Erythroblast (primary cell): ENCODE data around the gene QKI.

Source experiments
- DNase-seq, 2 experiments: peaks; one replicate each; lab custom pipeline; 2025; lab: John Stamatoyannopoulos, UW
- GATA1 ChIP-seq: IDR thresholded peaks from 2 replicates; pipeline ENCODE4 v1.6.1; 2011; ENCODE audit warnings: low read depth, mild to moderate bottlenecking, control low read depth, low read length, moderate library complexity
- POLR2A ChIP-seq: IDR thresholded peaks from 2 replicates; pipeline ENCODE4 v1.6.1; 2011; ENCODE audit warnings: mild to moderate bottlenecking, low read length

The QKI gene

DNA sequence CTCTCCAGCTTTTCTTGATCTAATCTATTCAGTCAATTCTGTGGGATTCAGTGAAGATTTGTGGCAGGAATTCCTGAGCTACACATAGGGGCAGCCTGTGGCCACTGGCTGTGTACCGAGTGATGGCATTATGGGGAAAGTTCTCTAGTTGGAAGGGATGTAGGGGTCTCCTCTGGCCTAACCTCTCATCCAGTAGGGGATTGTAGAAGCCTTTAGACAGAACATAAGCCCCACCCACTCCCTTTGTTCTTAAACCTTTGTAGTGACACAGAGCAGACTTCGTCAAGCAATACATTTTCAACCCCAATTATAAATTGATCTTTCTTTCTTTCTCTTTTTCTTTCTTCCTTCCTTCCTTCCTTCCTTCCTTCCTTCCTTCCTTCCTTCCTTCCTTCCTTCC lies 188.9 kb downstream of the QKI start:
- no peak for DNase-seq

DNA sequence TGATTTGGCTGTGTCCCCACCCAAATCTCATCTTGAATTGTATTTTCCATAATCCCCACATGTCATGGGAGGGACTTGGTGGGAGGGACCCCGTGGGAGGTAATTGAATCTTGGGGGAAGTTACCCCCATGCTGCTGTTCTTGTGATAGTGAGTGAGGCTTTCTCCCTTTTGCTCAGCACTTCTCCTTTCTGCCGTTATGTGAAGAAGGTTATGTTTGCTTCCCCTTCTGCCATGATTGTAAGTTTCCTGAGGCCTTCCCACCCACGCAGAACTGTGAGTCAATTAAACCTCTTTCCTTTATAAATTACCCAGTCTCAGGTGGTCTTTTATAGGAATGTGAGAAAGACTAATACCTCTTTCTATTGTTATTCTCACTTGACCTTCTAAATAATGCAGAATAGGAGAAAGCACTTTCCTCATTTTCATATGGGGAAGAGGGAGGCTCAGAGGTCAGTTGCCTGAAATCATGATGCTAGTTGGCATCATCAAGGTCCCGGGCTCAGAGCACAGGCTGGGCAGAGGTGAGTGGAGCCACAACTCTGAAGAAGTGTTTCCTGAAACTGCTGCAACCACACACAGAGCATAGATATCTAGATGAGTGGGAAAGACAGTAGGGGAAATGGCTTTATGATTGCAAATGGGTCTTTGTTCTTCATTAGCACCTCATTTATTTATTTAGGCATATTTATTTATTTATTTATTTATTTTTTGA lies 191.0 kb downstream of the QKI start:
- no peak for DNase-seq

More for the DNA sequence above, 188.9 kb downstream of the QKI start:
- no peak for TF ChIP-seq GATA1
- no peak for TF ChIP-seq POLR2A

DNA sequence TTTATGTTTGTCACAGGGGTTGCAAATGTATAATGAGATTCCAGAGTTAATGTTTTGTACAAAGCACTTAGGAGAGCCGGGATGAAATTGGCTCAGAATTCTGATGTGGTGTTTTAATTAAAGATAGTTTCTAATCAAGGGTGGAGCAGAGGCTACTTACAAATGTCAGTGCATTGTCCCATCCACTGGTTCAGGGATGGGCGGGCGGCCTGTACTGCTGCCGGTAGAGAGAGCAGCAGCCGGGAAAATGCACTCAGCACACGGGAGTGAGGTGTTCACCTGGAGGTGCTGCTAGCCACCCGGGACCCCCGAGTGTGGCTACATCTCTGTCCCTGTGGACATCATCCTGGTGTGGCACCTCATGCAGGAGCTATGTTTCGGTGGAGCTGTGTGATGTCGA lies 193.3 kb downstream of the QKI start:
- TF ChIP-seq GATA1 (no peak), POLR2A (no peak)
- no peak for DNase-seq

More for the DNA sequence above, 191.0 kb downstream of the QKI start:
- no peak for TF ChIP-seq POLR2A

DNA sequence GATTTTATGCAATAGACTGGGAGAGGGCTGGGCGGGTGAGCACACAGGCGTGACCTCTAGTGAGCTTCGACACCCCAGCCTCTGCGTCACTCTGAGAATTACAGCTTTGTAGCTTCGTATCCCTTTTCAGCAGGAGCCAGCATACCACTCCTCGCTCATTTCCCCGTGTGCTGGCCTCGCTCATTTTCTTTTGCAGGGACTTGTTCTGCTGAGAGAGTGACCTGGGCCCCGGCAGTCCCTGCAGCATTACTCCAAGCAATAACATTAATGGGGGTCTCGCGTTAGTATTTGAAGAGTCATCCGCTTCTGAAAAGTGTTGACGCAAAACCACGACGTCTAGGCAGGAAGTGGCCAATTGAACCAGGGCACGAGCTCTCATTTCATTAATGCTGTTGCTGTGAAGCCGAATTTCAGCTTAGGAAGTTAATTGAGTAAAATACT lies 193.7 kb downstream of the QKI start:
- DNase-seq: no peak
- no peak for TF ChIP-seq POLR2A

DNA sequence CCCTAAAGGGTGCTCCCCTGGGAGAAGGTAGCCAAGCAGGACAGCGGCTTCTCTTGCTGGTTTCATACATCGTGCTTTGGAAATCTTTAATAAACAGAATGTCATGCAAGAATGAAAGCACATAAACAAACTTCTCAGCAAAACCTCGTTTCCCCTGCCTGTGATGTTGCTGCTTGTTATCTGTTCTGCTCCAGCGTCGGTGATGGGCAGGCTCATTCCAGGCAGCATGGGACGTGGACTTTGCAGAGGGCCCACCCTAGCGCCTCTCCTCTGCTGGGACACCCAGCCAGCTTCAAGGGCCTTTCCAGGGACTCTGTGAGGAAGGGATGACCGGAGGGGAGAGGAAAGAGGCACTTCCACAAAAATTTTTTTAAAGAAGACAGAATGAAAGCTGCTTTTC lies 197.7 kb downstream of the QKI start:
- TF ChIP-seq GATA1: no peak
- no peak for TF ChIP-seq POLR2A
- no peak for DNase-seq

DNA sequence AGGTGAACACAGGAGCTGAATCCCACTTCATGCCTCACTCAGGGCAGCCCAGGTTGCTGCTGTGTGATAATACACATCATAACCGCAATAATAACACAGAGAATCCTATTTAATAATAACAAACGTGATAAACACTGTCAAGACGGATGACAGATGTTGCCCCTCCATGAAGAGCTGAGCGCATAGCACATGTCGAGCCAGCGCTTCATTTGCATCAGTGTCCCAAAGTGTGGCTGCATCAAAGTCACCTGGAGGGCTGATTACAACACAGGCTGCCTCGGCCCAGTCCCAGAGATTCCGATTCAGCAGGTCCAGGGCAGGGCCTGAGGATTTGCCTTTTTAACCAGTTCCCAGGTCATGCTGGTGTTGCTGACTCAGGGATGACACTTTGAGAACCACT lies 198.5 kb downstream of the QKI start:
- DNase-seq: no peak
- TF ChIP-seq GATA1 (no peak), POLR2A (no peak)

DNA sequence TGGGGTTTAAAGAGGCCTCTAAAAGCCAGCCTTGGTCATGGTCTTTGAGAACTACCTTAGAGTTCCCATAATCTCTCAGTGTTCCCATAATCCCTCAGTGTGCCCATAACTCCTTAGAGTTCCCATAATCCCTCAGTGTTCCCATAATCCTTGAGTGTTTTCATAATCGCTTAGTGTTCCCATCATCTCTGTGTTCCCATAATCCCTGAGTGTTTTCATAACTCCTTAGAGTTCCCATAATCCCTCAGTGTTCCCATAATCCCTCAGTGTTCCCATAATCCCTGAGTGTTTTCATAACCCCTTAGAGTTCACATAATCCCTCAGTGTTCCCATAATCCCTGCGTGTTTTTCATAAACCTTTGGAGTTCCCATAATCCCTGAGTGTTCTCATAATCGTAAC lies 199.2 kb downstream of the QKI start:
- TF ChIP-seq GATA1 (no peak), POLR2A (no peak)
- no peak for DNase-seq

DNA sequence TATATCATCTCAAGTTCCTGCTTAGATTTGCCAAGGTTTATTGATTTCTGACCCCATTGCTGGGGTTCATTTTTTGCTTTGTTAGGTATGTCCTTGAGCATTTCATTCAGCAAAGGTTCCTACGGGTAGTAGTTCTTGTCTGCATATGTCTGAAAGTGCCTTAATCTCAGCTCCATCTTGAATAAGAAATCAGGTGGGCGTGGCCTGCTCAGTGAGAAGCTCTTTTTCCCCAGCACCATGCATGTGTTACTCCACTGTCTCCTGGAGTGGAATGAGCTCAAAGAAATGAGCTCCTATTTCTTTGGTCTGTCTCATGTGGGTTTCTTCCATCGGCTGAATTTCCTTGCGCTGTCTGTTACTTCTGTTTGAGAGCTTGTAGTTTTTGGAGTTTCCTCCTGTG lies 201.9 kb downstream of the QKI start:
- no peak for TF ChIP-seq POLR2A
- TF ChIP-seq GATA1: no peak
- DNase-seq: no peak

DNA sequence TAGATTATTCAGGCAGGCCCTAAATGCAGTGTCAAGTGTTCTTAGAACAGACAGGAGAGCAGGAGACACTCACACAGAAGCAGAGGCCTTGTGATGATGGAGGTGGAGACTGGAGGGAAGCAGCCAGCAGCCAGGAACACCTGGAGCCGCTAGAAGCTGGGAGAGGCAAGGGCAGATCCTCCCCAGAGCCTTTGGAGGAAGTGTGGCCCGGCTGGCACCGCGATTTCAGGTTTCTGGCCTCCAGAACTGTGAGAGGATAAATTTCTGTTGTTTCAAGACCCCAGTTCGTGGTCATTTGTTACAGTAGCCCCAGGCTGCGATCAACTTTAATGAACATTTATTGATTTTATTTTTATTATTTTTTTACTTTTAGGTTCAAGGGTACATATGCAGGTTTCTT lies 203.0 kb downstream of the QKI start:
- DNase-seq: no peak
- TF ChIP-seq GATA1: no peak
- no peak for TF ChIP-seq POLR2A

DNA sequence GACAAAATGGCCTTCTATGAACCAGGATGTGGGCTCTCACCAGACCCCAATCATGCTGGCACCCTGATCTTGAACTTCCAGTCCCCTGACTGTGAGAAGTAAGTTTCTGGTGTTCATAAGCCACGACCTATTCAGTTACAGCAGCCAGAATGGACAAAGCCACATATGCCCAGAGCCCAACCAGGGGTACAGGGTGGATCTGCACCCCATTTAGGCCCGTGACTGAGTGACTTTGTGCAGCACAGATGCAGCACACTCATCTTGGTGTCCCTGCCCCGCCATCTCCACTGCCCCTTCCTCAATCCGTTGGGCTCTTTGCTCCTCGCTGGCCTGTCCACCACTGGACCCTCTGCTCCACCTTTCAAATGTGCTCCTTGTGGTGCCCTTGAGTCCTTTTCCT lies 205.6 kb downstream of the QKI start:
- TF ChIP-seq POLR2A (no peak), GATA1 (no peak)
- DNase-seq: no peak

DNA sequence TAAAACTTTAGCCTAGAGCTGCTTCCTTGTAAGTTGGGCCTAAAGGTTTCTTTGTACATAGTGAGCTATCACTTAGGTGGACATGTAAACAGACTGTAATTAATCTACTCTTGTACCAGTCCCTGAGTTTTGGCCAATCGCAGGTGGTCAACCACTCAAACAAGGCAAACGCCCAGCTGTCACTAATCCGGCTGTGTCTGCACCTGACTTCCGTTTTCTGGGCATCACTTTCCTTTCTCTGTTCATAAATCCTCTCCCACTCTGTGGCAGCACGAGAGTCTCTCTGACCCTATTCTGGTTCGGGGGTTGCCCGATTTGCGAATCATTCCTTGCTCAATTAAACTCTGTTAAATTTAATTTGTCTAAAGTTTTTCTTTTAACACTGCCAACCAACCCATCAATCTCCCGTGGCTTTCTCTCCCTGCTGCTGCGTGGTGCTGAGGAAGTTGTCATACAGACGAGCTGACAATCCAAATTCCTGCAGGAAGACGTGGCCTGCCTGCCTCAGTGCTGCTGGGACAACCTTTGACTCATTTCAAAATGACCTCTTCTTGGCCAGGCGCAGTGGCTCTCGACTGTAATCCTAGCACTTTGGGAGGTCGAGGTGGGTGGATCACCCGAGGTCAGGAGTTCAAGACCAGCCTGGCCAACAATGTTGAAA lies 206.3 kb downstream of the QKI start:
- DNase-seq: no peak
- no peak for TF ChIP-seq GATA1
- TF ChIP-seq POLR2A: no peak

DNA sequence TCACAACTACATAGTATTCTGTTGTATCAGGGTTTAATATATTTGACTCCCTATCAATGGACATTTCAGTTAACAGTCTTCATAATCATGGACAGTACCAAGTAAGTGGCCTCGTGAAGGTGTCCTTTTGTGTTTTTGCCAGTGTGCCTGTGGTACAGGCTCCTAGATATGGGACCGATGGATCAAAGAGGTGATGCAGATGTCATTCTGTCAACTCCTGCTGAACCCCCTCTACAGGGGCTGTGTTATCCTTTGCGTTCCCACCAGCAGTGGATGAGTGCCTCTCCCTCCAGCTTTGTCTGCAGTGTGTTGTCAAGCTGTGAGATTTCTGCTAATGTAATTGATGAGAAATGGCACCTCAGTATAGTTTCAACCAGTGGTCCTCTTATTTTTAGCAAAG lies 210.7 kb downstream of the QKI start:
- no peak for DNase-seq
- TF ChIP-seq POLR2A (no peak), GATA1 (no peak)

DNA sequence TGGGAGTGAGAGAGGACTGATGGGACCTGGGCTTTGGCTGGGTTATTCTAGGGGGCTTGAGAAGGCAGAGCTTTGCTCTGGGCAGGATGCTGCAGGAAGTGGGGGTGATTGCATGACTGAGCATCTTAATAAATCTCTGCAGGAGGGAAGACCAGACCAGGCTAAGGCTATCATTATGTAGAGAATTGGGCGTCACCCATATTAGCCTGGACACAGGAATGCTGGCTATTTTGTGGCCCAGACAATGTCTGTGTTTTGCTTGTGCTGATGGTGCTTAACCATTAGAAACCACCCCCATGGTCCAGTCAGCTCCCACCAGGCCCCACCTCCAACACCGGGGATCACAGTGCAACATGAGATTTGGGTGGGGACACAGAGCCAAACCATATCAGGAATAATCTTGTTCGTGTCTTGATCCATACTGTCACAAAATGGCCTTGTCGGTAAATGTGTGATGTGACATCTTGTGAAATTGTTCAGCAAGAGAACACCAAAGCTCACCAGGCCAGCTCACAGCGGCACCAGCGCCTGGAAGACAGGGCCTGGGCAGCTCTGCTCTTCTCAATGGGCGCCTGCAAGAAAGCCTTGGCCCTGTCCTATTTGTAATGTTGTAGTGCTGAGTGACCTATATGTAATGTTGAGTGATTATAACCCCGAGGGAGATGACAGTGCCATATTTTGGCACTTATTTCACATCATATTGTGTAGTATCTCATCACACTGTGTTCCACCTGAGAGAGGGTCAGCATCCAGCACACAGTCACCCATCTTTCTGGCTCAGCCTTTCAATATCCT lies 211.8 kb downstream of the QKI start:
- no peak for DNase-seq

More for the DNA sequence above, 211.8 kb downstream of the QKI start:
- TF ChIP-seq POLR2A (no peak), GATA1 (no peak)
